Measurements from ENCODE around the gene RNF141. TPM values are rescaled to one million over a fixed set of nuclear protein-coding genes. Genes with fewer than 3 reads are reported as not detected.
A peak's percentile ranks its signal among the peaks of the same experiment; 100 is the strongest.

The RNF141 gene
- total RNA-seq, 1 donor from 2014 or later = 36.9 TPM

GRCh38 chr11:10503777-10504480, 37.1 kb downstream of the RNF141 start:
- H3K9me3 Mint-ChIP-seq = no peaks in the 10 kb centered on the region
- no peak overlapping the region for H3K4me3 Mint-ChIP-seq
- peaks cover 77% of the 10 kb centered on the region for H3K36me3 Mint-ChIP-seq (ENCODE audit: low read depth)
- intact Hi-C loops (cut with micrococcal nuclease) = loop anchor here (1.0 kb wide), 2 partner anchors 15 to 45 kb away; no protein-coding TSS in a partner anchor
- POLR2A ChIA-PET = interaction anchor here (0.5 to 2.0 kb wide), 10 partner anchors 12 to 154 kb away, joined by 3 to 10 read pairs (median 4); partner anchors contain the start of gene RNF141
- no peaks in the 10 kb centered on the region for H3K27me3 Mint-ChIP-seq
- ATAC-seq (ENCODE audit: low read depth) (no peak), DNase-seq (no peak)
- CTCF ChIA-PET = interaction anchor here (1.0 to 4.0 kb wide), 5 partner anchors 10 to 119 kb away, joined by 3 to 29 read pairs (median 3); no protein-coding TSS in a partner anchor
- H3K4me1 Mint-ChIP-seq = peaks cover 26% of the 10 kb centered on the region
- H3K27ac Mint-ChIP-seq = peak overlapping the region; percentile 64
- TF ChIP-seq CTCF (IDR thresholded peaks at IDR 0.05) = no peak

DNA sequence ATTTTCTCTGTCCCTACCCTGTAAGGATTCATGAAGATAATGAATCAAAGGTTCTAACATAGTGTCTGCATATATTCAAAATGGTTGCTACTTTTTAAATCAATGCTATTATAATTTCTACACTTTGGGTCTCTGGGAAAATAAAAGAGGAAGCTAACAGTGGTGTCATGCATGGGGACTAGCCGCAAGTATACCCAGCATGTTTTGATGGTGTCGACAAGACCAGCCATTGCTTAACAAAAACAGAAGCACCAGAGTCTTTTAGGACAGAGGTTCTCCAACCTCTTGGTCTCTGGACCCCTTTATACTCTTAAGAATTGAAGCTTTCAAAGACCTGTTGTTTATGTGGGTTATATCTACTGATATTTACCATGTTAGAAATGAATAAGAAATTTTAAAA, 37.8 kb downstream of the RNF141 start:
- DNase-seq (no peak), ATAC-seq (ENCODE audit: low read depth) (peak; percentile 82)
- no peaks in the 10 kb centered on the region for H3K27me3 Mint-ChIP-seq
- H3K36me3 Mint-ChIP-seq (ENCODE audit: low read depth) = peaks cover 84% of the 10 kb centered on the region
- H3K27ac Mint-ChIP-seq = peak overlapping the region; percentile 77
- intact Hi-C loops (cut with micrococcal nuclease) = loop anchor here (1.0 kb wide), 2 partner anchors 14 to 44 kb away; no protein-coding TSS in a partner anchor
- CTCF ChIA-PET = interaction anchor here (0.7 to 4.0 kb wide), 6 partner anchors 11 to 120 kb away, joined by 3 to 29 read pairs (median 3); no protein-coding TSS in a partner anchor
- TF ChIP-seq CTCF (IDR thresholded peaks at IDR 0.05) = no peak
- H3K9me3 Mint-ChIP-seq = no peaks in the 10 kb centered on the region
- POLR2A ChIA-PET = interaction anchor here (0.5 to 2.0 kb wide), 10 partner anchors 11 to 154 kb away, joined by 3 to 10 read pairs (median 3); partner anchors contain the start of gene RNF141
- peaks cover 26% of the 10 kb centered on the region for H3K4me1 Mint-ChIP-seq
- peak overlapping the region; percentile 12 for H3K4me3 Mint-ChIP-seq

DNA sequence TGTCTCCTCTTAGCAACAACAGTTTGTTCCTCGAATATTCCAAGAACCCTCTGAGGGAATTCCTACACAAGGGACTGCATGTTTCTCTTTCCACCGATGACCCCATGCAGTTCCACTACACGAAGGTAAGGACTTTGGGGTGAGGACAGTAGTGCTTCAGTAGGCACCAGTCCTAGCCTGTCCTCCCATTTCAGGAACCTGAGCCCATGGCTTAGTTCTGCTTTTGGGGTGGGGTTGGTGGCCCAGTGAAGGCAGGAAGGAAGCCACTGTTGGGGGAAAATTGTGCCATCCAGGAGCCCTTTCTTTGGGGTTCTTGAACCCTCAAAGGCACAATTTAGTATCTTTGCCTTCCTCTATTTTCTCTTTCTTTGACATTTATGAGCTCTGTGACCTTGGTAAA, 38.2 kb downstream of the RNF141 start:
- DNase-seq = no peak
- CTCF ChIA-PET = interaction anchor here (0.7 to 4.0 kb wide), 6 partner anchors 12 to 120 kb away, joined by 3 to 29 read pairs (median 3); no protein-coding TSS in a partner anchor

DNA sequence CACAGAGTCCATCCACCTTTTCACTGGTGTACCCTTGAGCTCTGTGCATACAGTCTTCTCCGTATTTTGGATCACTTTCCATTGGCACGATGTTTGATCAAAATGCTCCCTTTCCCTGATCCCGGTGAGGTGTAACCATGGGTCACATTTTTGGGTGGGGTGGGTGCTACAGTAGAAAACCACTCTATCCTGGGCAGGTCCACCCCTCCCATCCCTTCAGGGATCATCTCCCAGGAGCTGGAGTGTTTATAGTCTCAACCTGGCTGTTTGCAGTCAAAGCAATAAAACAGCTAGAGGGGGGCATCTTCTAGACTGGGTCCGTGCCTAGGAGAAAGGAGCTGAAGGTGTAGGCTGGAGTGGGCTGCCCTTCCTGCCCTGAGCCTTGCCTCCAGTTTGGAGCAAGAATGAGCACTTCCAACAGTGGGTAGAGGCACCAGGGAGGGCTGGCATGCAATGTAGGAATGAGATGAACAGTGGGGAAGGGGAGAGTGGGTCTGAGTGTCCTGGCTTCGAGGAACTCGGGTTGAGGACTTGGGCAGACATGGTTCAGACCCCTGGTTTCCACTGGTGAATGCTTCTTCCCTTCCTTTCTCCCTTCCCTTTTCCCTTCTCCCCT, 38.8 kb downstream of the RNF141 start:
- no peak for TF ChIP-seq CTCF (IDR thresholded peaks at IDR 0.05)
- CTCF ChIA-PET = interaction anchor here (0.8 to 4.0 kb wide), 4 partner anchors 62 to 96 kb away, joined by 3 to 29 read pairs (median 4); no protein-coding TSS in a partner anchor

More for the DNA sequence above, 38.2 kb downstream of the RNF141 start:
- ATAC-seq (ENCODE audit: low read depth) = peak; percentile 40
- peak overlapping the region; percentile 12 for H3K4me3 Mint-ChIP-seq
- no peaks in the 10 kb centered on the region for H3K9me3 Mint-ChIP-seq
- peaks cover 26% of the 10 kb centered on the region for H3K4me1 Mint-ChIP-seq
- H3K27ac Mint-ChIP-seq = peak overlapping the region; percentile 77
- TF ChIP-seq CTCF (IDR thresholded peaks at IDR 0.05) = no peak
- intact Hi-C loops (cut with micrococcal nuclease) = loop anchor here (1.0 kb wide), 2 partner anchors 13 to 43 kb away; no protein-coding TSS in a partner anchor
- POLR2A ChIA-PET = interaction anchor here (0.9 to 2.0 kb wide), 9 partner anchors 10 to 58 kb away, joined by 3 to 10 read pairs (median 3); partner anchors contain the start of gene RNF141
- peaks cover 89% of the 10 kb centered on the region for H3K36me3 Mint-ChIP-seq (ENCODE audit: low read depth)
- H3K27me3 Mint-ChIP-seq = no peaks in the 10 kb centered on the region

More for the DNA sequence above, 38.8 kb downstream of the RNF141 start:
- DNase-seq (no peak), ATAC-seq (ENCODE audit: low read depth) (no peak)
- Mint-ChIP-seq H3K36me3 (ENCODE audit: low read depth) (peaks cover 93% of the 10 kb centered on the region), H3K4me1 (peaks cover 26% of the 10 kb centered on the region), H3K27ac (peak overlapping the region; percentile 77), H3K9me3 (no peaks in the 10 kb centered on the region), H3K27me3 (no peaks in the 10 kb centered on the region), H3K4me3 (no peak overlapping the region)
- intact Hi-C loops (cut with micrococcal nuclease) = no loop called here
- POLR2A ChIA-PET = interaction anchor here (1.0 to 2.0 kb wide), 3 partner anchors 14 to 39 kb away, joined by 3 to 10 read pairs (median 6); partner anchors contain the start of gene RNF141
